HL-60 (cell line): ENCODE results near the gene FUCA2.

ENCODE experiments used
- CTCF ChIP-seq: IDR thresholded peaks from one replicate; pipeline ENCODE4 v1.5.1; 2011; ENCODE audit warnings: low read length, control low read depth, inconsistent platforms; ENCODE audit not compliant: insufficient read depth
- GABPA ChIP-seq: IDR thresholded peaks from 2 replicates; pipeline ENCODE4 v1.6.1; 2012; ENCODE audit warnings: low read depth

- TF ChIP-seq CTCF (no peak), GABPA (no peak)
Measured at GRCh38 chr6:143515766-143516355, 4.3 kb upstream of the FUCA2 start.
